Adrenal gland (tissue), 5 donors: ENCODE results near the gene GPLD1.

Experiments used
- CTCF ChIP-seq, 6 experiments: fragments of 450-650 bp in 4 of 6; fragments of 200-600 bp in 2 of 6; sonication (generic) in 1 of 6; IDR thresholded peaks; 1 replicate in 5 of 6; 2 replicates in 1 of 6; pipeline versions ENCODE4 v1.5.1 to v1.8.0; 2016 to 2021; ENCODE audit warnings: antibody characterized with exemption in 6 of 6, mild to moderate bottlenecking in 2 of 6, moderate library complexity in 1 of 6
- POLR2A ChIP-seq, 2 donors: fragments of 450-650 bp; IDR thresholded peaks; one replicate each; pipeline ENCODE4 v1.6.1; 2017; ENCODE audit warnings: antibody characterized with exemption in 2 of 2, mild to moderate bottlenecking in 2 of 2, moderate library complexity in 1 of 2
- donor health status: DM: no; HTN: no; CAD: no.

- TF ChIP-seq CTCF (IDR thresholded peaks at IDR 0.05) (peak; percentile 32 to 58 (median 39)), POLR2A (IDR thresholded peaks at IDR 0.05) (no peak)
Observed at GRCh38 chr6:24520929-24521546, 31.7 kb upstream of the GPLD1 start.
